ENCODE measurements around the gene ANKRD2.
A peak's percentile ranks its signal among the peaks of the same experiment; 100 is the strongest.
"Not testable (repeated sequence)": the region's sequence is repeated elsewhere in the genome, so short reads cannot be mapped to it uniquely, and the experiment has no call there.

ANKRD2 gene, protein sequence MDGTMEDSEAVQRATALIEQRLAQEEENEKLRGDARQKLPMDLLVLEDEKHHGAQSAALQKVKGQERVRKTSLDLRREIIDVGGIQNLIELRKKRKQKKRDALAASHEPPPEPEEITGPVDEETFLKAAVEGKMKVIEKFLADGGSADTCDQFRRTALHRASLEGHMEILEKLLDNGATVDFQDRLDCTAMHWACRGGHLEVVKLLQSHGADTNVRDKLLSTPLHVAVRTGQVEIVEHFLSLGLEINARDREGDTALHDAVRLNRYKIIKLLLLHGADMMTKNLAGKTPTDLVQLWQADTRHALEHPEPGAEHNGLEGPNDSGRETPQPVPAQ

DNA sequence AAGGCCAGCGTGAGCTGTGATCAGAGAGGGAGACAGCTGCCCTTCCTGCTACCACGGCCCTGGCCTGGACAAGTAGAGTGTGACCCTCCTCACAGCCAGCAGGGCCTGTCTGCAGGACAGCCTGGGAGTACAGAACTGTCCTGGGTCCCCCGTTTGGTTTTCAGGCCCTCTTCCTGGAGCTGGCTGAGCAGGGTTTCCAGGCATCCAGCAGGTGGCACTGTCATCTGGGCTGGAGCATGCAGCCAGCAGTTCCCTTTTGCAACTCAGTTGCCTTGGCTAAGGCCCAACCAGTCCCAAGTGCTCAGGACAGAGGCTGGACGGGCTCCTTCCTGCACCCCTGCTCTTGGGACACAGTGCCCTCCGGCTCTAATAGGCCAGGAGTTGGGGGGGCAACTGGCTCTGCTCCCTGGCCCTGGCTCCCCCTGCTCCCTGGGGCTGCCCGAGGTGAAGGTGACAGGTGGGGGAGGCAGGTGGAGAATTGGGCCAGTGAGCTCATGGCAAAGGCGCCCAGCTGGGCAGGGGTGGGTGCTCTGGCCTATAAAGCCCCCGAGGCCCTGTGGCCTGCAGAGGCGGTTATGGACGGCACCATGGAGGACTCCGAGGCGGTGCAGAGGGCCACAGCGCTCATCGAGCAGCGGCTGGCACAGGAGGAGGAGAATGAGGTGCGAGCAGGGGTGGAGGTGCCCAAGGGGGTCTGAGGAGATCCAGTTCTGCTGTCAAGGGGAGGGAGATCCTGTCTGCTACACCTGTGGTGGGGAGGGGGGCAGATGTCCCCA is at the start of gene ANKRD2:
TSS of gene ANKRD2 (plus strand) at position 566 of the 776 bp plus-strand sequence. CDS start at position 576, 10 bp downstream.
- peak; percentile 88 for DNase-seq (ENCODE audit: low read depth, low spot score)

DNA sequence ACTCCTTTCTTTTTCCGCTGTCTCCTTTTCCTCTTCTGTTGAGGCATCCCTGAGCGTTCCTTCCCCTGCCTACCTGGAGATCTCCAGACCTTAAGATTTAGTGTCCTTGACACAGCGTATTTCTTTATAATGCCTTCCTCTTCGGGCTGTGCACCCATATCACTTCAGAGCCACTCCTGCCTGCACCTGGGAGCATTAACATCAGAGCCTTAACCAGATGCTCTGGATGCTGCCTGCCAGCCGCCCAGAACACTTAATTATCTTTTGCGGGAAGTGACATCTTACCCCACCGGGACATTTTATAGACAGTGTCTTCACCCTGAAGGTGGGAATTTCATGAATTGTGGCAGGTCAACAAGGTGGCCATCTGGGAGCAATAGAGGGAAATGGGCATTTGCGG is 49.6 kb upstream of the ANKRD2 start:
- DNase-seq (ENCODE audit: low read depth, low spot score), result no peak

DNA sequence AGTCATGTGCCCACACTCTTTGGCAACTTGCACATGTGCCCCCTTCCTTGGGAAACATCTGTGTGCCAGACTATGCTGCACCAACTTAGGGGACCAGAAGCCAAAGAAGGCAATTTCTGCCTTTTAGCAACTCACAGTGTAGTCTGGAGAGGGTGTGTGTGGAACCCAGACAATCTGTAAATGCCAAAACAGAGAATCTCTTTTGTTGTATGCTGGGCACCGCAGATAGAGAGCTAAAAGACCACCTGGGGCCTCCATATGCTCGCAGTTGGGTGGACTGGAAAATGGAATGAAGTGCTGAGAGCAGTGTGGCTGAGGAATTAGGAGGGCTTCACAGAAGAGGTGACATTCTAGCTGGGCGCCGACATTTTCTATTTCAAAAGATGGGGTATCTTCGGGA is 47.5 kb upstream of the ANKRD2 start:
- DNase-seq (ENCODE audit: low read depth, low spot score), result no peak

DNA sequence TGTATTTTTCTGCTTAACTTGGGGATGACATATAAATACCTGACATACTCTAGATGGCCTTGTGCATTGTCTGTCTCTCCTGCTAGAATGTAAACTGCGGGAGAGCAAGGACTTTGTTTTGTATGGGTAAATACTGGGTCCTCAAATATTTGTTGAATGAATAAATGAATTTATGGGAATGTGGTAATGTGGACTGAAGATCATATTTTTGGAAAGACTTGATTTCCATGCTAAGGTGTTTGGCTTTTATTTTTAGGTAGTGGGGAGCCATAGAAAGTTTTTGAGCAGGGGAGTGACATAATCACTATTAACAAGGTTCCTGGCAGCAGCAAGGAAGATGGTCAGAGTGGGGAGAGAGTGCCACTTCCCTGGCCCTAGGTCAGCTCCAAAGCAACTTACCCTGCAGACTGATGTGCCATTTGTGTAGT is 46.9 kb upstream of the ANKRD2 start:
- no peak for DNase-seq (ENCODE audit: low read depth, low spot score)

DNA sequence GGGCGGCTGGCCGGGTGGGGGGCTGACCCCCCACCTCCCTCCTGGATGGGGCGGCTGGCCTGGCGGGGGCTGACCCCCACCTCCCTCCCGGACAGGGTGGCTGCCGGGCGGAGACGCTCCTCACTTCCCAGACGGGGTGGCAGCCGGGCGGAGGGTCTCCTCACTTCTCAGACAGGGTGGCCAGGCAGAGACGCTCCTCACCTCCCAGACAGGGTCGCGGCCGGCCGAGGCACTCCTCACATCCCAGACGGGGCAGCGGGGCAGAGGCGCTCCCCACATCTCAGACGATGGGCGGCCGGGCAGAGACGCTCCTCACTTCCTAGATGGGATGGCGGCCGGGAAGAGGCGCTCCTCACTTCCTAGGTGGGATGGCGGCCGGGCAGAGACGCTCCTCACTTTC is 43.7 kb upstream of the ANKRD2 start:
- not testable (repeated sequence) for DNase-seq (ENCODE audit: low read depth, low spot score)

DNA sequence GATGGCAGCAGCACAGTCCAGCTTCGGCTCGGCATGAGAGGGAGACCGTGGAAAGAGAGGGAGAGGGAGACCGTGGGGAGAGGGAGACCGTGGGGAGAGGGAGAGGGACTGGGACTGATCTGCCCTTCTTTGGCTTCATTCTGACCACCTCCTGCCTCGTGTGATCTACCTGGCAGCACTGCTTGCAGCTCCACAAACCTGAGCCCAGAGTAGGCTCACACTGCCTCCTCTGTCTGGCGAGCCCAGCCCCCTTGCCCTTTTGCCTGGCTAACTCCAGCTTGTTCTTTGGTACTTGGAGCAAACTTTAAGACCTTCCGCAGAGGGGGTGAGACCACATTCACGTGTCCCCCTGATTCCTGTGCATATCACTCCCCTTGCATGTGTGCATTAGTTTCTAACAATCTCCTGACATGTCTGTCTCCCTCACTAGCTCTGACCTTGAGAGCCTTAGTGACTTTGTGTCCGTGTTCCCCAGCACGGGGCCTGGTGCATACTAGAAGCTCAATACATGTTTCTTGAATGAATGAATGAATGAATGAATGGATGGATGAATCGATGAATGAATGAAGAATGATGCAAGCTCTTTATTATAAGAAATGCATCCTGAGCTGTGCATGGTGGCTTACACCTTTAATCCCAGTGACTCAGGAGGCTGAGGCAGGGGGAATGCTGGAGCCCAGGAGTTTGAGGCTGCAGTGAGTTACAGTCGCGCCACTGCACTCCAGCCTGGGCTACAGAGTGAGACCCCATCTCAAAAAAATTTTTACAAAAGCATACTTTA is 42.7 kb upstream of the ANKRD2 start:
- DNase-seq (ENCODE audit: low read depth, low spot score), result no peak

DNA sequence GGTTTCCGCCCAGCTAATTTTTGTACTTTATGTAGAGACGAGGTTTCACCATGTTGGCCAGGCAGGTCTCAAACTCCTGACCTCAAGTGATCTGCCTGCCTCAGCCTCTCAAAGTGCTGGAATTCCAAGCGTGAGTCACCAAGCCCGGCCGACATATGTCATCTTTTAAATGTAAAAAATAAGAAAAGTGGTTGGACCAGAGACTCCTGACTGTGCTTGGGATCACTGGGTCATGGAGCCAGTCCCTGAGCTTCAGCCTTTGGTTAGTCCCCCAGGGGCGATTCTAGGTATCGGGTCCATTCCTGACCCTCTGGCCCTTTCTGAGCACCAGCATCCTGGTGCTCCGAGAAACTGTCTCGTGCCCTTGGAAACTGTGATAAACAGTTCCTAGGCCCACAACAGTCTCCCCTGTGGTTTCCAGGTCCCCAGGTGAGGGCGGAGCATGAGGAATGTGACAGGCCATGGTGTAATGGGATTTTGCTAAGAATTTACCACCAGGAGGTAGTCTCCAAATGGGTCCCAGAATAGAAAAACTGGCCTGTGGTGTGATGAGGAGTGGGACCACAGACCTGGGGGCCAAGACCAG is 41.1 kb upstream of the ANKRD2 start:
- DNase-seq (ENCODE audit: low read depth, low spot score), result peak; percentile 43

DNA sequence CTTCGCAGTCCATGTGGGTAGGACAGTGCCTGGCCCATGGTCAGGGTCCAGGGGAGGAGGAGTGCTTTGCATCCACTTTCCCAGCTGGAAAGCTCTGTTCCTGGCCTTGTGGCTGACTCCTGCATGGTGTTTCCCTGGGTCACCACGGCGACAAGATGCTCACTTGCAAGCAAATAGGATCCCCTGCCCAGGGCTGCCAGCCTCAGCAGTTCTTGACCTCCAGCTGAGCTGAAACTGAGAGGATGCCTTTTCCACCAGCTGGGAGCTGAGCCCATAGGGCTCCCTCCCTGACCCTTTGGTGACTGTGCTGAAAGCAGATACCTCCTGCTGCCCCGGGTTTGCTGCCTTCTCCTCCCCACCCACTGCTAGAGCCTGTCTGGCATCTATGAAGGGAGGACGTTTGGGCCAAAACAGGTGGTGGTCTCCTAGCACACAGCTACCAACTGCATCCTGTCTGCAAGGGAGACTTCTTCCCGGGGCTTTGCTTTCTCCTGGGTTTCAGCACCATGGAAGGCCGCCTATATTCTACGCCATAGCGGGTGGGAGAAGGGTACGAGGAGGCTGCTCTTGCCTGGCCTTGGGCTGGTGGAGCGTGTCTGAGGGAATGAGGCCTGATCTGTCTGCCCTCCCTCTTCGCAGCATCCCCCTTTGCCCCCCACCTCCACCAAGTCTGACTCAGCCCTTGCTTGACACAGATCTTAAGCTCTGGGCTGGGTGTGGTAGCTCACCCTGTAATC is 39.5 kb upstream of the ANKRD2 start:
- peak; percentile 25 for DNase-seq (ENCODE audit: low read depth, low spot score)

DNA sequence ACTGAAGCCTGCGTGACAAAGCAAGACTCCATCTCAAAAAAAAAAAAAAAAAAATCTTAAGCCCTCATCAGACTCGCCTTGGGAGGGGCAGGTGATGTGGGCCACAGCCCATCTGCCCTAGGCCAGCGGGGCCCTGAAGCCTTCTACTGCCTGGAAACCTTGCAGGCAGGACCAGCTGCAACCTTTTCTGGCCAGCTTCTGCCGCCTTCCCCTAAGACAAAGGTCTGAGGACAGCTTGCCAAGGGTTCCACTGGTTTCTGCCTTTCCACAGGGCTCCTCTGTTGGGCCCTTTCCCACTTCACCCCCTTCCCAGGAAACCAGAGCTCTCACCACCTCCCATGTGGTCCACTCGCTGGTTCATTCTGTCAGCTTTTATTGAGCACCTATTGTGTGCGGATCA is 38.7 kb upstream of the ANKRD2 start:
- DNase-seq (ENCODE audit: low read depth, low spot score), result no peak

DNA sequence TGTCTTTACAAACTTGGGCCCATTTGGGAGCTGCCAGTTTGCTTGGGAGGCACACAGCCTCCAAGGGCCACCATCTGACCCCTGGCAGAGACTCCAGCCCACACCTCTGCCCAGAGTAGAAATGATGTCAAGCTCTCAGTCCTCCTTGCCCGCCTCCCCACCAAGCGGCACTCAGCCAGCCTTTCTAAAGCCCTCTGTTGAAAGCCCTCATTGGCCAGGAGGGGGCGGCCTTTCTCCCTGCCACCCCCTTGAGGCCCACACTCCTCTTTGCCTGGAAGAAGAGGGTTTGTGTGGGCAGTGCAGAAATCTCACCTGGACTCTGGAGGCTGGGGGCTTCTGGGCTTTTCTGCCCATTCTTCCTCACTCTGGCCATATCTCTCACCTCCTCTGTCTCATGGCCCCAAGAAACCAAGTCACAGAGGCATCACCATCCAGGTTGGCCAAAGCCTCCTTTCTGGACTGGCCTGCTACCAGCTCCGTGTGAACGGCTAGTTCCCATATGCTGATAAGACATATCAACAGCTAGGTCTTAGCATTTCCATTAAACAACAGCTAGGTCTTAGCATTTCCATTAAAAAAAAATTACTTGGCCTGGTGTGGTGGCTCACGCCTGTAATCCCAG is 37.7 kb upstream of the ANKRD2 start:
- DNase-seq (ENCODE audit: low read depth, low spot score), result peak; percentile 82

DNA sequence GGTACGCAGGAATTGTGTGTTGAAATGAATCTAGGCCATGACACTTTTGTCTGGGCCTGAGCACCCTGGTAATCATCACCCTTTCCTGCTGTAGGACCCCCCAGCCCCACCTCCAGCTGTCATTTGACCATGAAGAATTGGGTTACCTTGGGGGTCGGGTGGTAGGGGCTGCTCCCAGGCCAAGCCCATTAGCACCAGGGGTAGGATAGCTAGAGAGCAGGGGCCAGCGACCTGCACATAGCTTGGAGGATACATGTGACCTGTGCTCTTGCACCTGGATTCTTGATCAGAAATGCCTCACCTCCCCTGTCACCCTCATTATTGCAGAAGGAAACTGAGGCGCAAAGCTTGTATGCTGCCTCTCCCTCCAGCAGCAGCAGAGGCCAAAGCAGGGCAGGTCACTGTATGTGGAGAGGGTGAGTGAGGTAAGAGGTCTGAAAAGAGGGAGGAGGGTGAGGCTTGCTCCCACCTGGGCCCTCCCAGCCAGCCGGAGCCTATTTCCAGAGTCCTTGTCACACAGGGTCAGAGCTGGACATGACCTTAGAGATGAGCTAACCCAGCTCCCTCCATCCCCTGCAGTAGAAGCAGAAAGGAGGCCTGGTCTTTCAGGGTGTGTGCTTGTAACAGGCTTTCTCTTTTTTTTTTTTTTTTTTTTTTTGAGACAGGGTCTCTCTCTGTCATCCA is 35.3 kb upstream of the ANKRD2 start:
- no peak for DNase-seq (ENCODE audit: low read depth, low spot score)

DNA sequence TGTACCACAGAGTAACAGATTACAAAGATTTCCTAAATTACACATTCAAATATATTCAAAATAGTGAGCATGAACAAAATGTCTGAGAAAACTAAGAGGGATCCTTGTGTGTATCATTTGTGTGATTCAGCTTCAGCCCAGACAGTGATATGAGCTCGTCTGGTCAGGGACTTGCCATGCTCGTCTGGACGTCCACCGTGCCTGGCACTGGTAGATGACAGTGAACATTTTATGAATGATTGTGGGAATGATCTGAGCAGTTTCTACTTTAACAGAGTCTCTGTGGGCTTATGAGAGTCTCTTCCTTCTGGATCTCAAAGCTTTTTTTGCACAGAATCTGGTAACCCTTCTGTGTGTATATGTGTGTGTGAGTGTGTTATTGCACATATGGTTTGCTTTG is 34.2 kb upstream of the ANKRD2 start:
- no peak for DNase-seq (ENCODE audit: low read depth, low spot score)

DNA sequence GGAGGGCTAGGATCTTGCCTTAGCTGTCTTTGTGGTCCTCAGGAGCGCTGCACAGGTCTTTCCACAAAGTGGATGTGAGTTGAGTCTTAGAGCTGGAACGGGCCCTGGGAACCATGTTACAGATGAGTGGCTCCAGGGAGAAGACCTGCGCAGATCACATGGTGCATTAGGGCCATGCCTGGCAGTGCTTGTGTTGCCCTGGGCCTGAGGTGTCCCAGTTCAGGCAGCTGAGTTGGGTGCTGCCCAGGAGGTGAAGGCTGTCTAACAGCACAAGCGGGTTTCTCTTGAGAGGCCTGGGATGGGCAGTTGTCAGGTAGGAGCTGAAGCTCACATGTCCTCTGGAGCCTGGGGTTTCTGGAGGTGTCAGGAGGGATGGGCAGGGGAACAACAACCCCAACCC is 33.7 kb upstream of the ANKRD2 start:
- no peak for DNase-seq (ENCODE audit: low read depth, low spot score)

DNA sequence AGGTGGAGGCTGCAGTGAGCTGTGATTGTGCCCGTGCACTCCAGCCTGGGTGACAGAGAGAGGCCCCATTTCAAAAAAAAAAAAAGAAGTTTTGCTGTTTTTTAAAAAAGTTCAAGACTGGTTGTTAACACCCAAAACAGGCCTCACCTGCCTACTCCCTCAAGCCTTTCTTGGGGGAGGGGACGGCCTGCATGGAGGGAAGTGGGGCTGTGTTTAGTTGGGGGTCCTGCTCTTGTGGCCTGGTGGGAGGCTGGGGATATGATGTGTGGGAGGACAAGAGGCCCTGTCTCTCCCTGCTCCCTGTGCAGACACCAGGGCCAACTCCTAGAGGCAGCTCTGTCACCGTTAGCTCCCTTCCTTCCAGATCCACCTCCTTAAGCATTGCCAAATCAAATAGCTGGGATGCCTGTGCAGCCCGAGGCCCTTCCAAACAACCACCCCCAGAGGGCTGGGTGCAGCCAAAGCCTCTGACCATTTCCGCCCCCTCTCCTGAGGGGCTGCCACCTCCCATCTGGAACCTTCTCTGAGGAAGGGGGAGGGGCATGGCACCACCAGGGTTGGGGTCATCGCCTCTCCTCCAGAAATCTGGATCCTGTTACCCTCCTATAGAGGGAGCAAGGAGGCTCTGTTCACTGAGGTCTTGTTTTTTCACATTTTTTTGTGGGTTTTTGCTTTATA is 32.9 kb upstream of the ANKRD2 start:
- DNase-seq (ENCODE audit: low read depth, low spot score), result peak; percentile 90

DNA sequence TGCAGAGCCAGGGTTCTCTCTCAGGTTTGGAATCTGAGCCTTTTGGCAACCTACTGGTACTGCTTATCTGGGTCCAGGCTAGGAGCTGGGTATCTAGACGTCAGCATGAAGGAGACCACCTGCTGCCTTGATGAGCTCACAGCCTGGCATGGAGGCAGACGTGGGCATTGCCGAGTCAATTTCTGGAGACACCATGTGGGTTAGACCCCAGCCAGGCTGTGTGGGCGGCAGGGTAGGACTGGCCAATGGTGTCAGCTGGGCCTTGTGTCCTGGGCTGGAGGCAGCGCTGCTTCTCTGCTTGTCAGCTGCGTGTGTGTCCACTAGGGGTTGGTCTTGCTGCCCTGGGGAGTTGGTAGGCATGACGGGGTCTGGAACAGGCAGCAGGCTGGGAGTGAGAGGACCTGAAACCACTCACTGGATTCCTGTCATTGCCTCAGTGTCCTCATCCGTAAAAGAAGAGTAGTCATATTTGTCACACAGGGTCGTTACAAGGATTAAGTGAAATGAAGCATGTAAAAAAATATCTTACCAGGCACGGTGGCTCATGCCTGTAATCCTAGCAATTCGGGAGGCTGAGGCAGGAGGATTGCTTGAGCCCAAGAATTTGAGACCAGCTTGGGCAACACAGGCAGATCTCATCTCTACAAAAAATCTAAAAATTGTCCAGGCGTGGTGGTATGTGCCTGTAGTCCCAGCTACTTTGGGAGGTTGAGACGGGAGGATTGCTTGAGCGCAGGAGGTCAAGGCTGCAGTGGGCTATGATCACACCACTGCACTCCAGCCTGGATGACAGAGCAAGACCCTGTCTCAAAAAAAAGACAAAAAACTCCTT is 31.7 kb upstream of the ANKRD2 start:
- DNase-seq (ENCODE audit: low read depth, low spot score), result peak; percentile 46

DNA sequence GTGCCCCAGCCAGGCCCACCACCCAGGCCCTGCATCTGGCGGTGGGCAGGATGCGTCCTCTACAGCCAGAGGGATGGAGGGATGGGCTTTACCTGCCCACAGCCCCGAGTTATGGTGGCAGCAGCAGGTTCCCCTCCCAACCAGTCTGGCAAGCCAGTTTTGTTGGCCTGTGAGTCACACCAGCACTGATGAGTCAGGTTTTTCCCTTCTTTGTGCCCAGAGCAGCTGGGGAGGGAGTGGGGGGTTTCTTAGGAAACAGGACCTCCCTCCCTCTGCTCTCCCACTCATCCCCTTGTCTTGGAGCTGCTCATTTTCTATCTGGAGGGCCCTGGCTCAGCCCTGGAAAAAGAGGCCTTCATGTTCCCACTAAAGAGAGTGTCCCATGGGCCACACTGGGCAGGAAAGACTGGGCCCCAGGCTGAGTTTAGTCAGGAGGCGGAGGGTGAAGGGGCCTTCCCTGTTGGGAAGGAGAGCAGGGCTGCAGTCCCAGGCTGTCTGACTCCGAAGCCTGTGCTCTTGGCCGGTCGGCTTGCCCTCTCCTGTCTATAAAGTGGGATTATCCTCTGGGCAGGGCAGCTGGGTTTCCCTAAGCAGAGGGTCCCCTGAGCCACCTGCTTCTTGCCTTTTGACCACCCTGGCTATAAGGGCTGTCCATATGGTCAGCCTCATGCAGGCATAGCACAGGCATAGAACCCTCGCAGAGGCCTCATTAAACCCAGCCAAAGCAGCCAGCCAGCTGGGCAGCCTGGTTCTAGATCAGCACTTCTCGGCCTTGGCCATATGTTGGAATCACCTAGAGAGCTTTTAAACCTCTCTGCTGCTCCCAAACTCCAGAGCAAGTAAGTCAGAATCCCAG is 30.2 kb upstream of the ANKRD2 start:
- DNase-seq (ENCODE audit: low read depth, low spot score), result peak; percentile 90

DNA sequence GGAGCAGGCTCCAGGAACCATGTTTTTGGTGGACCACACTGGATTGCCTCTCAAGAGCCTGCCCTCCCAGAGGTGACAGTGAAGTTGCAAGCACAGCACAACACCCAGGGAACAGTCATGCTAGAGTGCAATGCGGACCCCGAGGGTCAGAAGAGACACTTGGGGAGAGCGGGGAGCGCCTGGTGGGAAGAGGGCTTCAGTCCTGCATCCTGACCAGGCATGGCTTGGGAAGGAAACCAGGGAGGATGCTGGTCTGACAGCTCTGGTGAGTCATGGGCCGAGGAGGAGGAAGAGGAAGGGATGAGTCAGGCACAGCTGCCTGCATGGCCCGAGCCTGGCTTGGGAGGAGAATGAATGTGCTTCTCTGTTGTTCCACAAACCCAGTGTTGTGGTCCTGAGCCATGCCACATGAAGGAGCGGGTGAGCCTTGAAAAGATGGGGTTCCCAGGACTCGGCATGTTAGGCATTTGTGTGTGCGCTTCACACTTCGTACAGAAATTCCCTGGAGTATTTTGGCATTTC is 29.5 kb upstream of the ANKRD2 start:
- DNase-seq (ENCODE audit: low read depth, low spot score), result peak; percentile 70

Measured in ELF-1 (cell line).